Calu3 (cell line): ENCODE results near the gene CCL28. TPM values are rescaled to one million over a fixed set of nuclear protein-coding genes. Genes with fewer than 3 reads are reported as not detected.
"Not testable (repeated sequence)": the region's sequence is repeated elsewhere in the genome, so short reads cannot be mapped to it uniquely, and the experiment has no call there.

Experiments
- BruUV-seq: library from RNA; stranded (reverse); fragments of 400-500 nt; replicated peaks from 2 replicates; lab custom pipeline; 2021; lab: Mats Ljungman, UMichigan
- CTCF ChIA-PET: fragments of 300-600 bp; sonication (Branson Sonifier 250); formaldehyde crosslinking; loops from one replicate; lab custom pipeline; 2022; ENCODE audit warnings: antibody characterized with exemption; lab: Charles Lee
- DNase-seq: peaks from one replicate; pipeline ENCODE4 v3.0.0; 2022
- H3K27ac Mint-ChIP-seq: one replicate; pipeline ENCODE4 v1.8.0; 2022; ENCODE audit warnings: mixed read lengths; ENCODE audit not compliant: unreplicated experiment
- H3K27me3 Mint-ChIP-seq: one replicate; pipeline ENCODE4 v1.8.0; 2022; ENCODE audit warnings: mixed read lengths; ENCODE audit not compliant: unreplicated experiment
- H3K36me3 Mint-ChIP-seq: one replicate; pipeline ENCODE4 v1.8.0; 2022; ENCODE audit warnings: mild to moderate bottlenecking, moderate library complexity, mixed read lengths; ENCODE audit not compliant: insufficient read depth, unreplicated experiment
- H3K4me1 Mint-ChIP-seq: one replicate; pipeline ENCODE4 v1.8.0; 2022; ENCODE audit warnings: mild to moderate bottlenecking, low read depth, mixed read lengths; ENCODE audit not compliant: unreplicated experiment
- H3K4me3 Mint-ChIP-seq: one replicate; pipeline ENCODE4 v1.8.0; 2022; ENCODE audit warnings: mild to moderate bottlenecking, low read depth, moderate library complexity, mixed read lengths; ENCODE audit not compliant: unreplicated experiment
- H3K9me3 Mint-ChIP-seq: one replicate; pipeline ENCODE4 v1.8.0; 2022; ENCODE audit warnings: low read depth, mixed read lengths; ENCODE audit not compliant: unreplicated experiment
- CTCF ChIP-seq: fragments of 200-600 bp; IDR thresholded peaks from one replicate; pipeline ENCODE4 v1.8.0; 2022; ENCODE audit warnings: antibody characterized with exemption; ENCODE audit not compliant: unreplicated experiment
- intact Hi-C: fragments of 100-400 bp; cut with micrococcal nuclease; formaldehyde crosslinking; loops from one replicate; pipeline ENCODE4 v1.10.0; 2022; ENCODE audit not compliant: unreplicated experiment
- total RNA-seq: library from RNA; stranded (reverse); gene quantifications from 2 replicates; pipeline ENCODE4 v1.2.3, GENCODE V29; 2022

CCL28 gene
- total RNA-seq, 1 experiment from 2014 or later = 12.2 TPM

- H3K27me3 Mint-ChIP-seq = no peaks in the 10 kb centered on the region
- peaks cover 7% of the 10 kb centered on the region for H3K36me3 Mint-ChIP-seq
- peaks cover 35% of the 10 kb centered on the region for H3K4me1 Mint-ChIP-seq
- no peak for DNase-seq
- peaks cover 2% of the 10 kb centered on the region for H3K9me3 Mint-ChIP-seq
- TF ChIP-seq CTCF = no peak
- CTCF ChIA-PET = interaction anchor here (1.2 to 1.7 kb wide), 2 partner anchors 11 to 74 kb away, joined by 3 to 11 read pairs; partner anchors contain the start of gene TMEM267
- peak overlapping the region; percentile 13 for H3K27ac Mint-ChIP-seq
- no peak overlapping the region for H3K4me3 Mint-ChIP-seq
- intact Hi-C loops = loop anchor here (2.0 kb wide), 1 partner anchor 16 kb away; no protein-coding TSS in a partner anchor
- no TSS peak for BruUV-seq
Measured at GRCh38 chr5:43410414-43410813, 1.8 kb downstream of the CCL28 start.

- no peak for TF ChIP-seq CTCF
- no peaks in the 10 kb centered on the region for H3K27me3 Mint-ChIP-seq
- peak overlapping the region; percentile 13 for H3K27ac Mint-ChIP-seq
- CTCF ChIA-PET = no interaction called here
- no peak overlapping the region for H3K4me3 Mint-ChIP-seq
- peaks cover 34% of the 10 kb centered on the region for H3K4me1 Mint-ChIP-seq
- peaks cover 5% of the 10 kb centered on the region for H3K9me3 Mint-ChIP-seq
- intact Hi-C loops = loop anchor here (2.0 kb wide), 1 partner anchor 17 kb away; no protein-coding TSS in a partner anchor
- peaks cover 7% of the 10 kb centered on the region for H3K36me3 Mint-ChIP-seq
- BruUV-seq = no TSS peak
- no peak for DNase-seq
Measured at GRCh38 chr5:43409809-43410271, 2.4 kb downstream of the CCL28 start.

DNA sequence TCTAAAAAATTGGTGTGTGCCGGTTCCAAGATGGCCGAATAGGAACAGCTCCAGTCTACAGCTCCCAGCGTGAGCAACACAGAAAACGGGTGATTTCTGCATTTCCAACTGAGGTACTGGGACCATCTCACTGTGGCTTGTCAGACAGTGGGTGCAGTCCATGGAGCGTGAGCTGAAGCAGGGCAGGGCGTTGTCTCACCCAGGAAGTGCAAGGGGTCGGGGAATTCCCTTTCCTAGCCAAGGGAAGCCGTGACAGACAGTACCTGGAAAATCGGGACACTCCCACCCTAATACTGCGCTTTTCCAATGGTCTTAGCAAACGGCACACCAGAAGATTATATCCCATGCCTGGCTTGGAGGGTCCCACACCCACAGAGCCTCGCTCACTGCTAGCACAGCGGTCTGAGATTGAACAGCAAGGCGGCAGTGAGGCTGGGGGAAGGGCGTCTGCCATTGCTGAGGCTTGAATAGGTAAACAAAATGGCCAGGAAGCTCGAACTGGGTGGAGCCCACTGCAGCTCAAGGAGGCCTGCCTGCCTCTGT lies 9.6 kb downstream of the CCL28 start:
- peaks cover 21% of the 10 kb centered on the region for H3K4me1 Mint-ChIP-seq
- H3K27me3 Mint-ChIP-seq, intact Hi-C loops, H3K36me3 Mint-ChIP-seq: not testable (repeated sequence)
- H3K4me3 Mint-ChIP-seq = peak overlapping the region; percentile 77
- peak; percentile 73 for DNase-seq
- H3K9me3 Mint-ChIP-seq = peaks cover 13% of the 10 kb centered on the region
- peak overlapping the region; percentile 88 for H3K27ac Mint-ChIP-seq
- CTCF ChIA-PET = interaction anchor here (0.6 to 3.5 kb wide), 5 partner anchors 9 to 356 kb away, joined by 3 to 52 read pairs (median 3); partner anchors contain the start of genes CCL28, HMGCS1 and TMEM267
- BruUV-seq = TSS peak; percentile 52

- no peak overlapping the region for H3K4me3 Mint-ChIP-seq
- peak; percentile 55 for DNase-seq
- no TSS peak for BruUV-seq
- peak overlapping the region; percentile 88 for H3K27ac Mint-ChIP-seq
- CTCF ChIA-PET = interaction anchor here (0.6 to 3.5 kb wide), 4 partner anchors 9 to 88 kb away, joined by 3 to 52 read pairs (median 4); partner anchors contain the start of genes HMGCS1 and TMEM267
- H3K9me3 Mint-ChIP-seq = peaks cover 13% of the 10 kb centered on the region
- H3K27me3 Mint-ChIP-seq = no peaks in the 10 kb centered on the region
- peaks cover 9% of the 10 kb centered on the region for H3K36me3 Mint-ChIP-seq
- peak; percentile 43 for TF ChIP-seq CTCF
- intact Hi-C loops = no loop called here
- peaks cover 21% of the 10 kb centered on the region for H3K4me1 Mint-ChIP-seq
Measured at GRCh38 chr5:43401827-43402226, 10.4 kb downstream of the CCL28 start.
